HepG2 (cell line): ENCODE data around the gene AKAP7. TPM values are rescaled to one million over a fixed set of nuclear protein-coding genes. Genes with fewer than 3 reads are reported as not detected.
A peak's percentile ranks its signal among the peaks of the same experiment; 100 is the strongest.

Source experiments
- AKAP8 ChIP-seq: sonication (generic); formaldehyde crosslinking; IDR thresholded peaks from 2 replicates; pipeline ENCODE4 v1.5.1; 2020; ENCODE audit warnings: mild to moderate bottlenecking, missing genetic modification reagents
- CEBPZ ChIP-seq: IDR thresholded peaks from 2 replicates; pipeline ENCODE4 v1.6.1; 2012; ENCODE audit warnings: low read length, improper control_type of control experiment
- FLYWCH1 ChIP-seq: sonication (generic); formaldehyde crosslinking; IDR thresholded peaks from 2 replicates; pipeline ENCODE4 v1.8.1; 2023; ENCODE audit warnings: mild to moderate bottlenecking, missing genetic modification reagents
- FOXJ3 ChIP-seq: sonication (generic); formaldehyde crosslinking; IDR thresholded peaks from 2 replicates; pipeline ENCODE4 v1.4.0; 2020; ENCODE audit warnings: missing genetic modification reagents, mild to moderate bottlenecking, borderline replicate concordance
- HNF1A ChIP-seq, 2 experiments: sonication (generic) in 1 of 2; formaldehyde crosslinking in 1 of 2; IDR thresholded peaks; 2 replicates each; pipeline versions ENCODE4 v1.4.0 to v1.6.1; 2016 to 2020; ENCODE audit warnings: borderline replicate concordance in 1 of 2, low read depth in 1 of 2, mild to moderate bottlenecking in 1 of 2, missing genetic modification reagents in 1 of 2
- HNRNPL ChIP-seq: fragments of 200-400 bp; formaldehyde crosslinking; IDR thresholded peaks from 2 replicates; pipeline ENCODE4 v1.6.1; 2017; ENCODE audit warnings: mild to moderate bottlenecking, low read depth, low read length
- MIER3 ChIP-seq: IDR thresholded peaks from 2 replicates; pipeline ENCODE4 v1.6.1; 2016; ENCODE audit warnings: missing compliant biosample characterization, borderline replicate concordance
- MTA3 ChIP-seq: sonication (generic); formaldehyde crosslinking; IDR thresholded peaks from 2 replicates; pipeline ENCODE4 v1.4.0; 2020; ENCODE audit warnings: missing genetic modification reagents
- TFAP4 ChIP-seq: sonication (generic); IDR thresholded peaks from 2 replicates; pipeline ENCODE4 v1.6.1; 2016; ENCODE audit warnings: low read depth, borderline replicate concordance
- TFDP1 ChIP-seq: IDR thresholded peaks from 2 replicates; pipeline ENCODE4 v1.6.1; 2016; ENCODE audit warnings: missing compliant biosample characterization, missing genetic modification reagents, borderline replicate concordance
- ZNF260 ChIP-seq: sonication (generic); formaldehyde crosslinking; IDR thresholded peaks from 2 replicates; pipeline ENCODE4 v1.4.0; 2020; ENCODE audit warnings: missing genetic modification reagents, low read depth, mild to moderate bottlenecking, borderline replicate concordance
- ZNF362 ChIP-seq: sonication (generic); formaldehyde crosslinking; IDR thresholded peaks from 2 replicates; pipeline ENCODE4 v1.4.0; 2020; ENCODE audit warnings: missing genetic modification reagents, mild to moderate bottlenecking, borderline replicate concordance
- ZNF597 ChIP-seq: sonication (generic); formaldehyde crosslinking; IDR thresholded peaks from 2 replicates; pipeline ENCODE4 v1.5.0; 2020; ENCODE audit warnings: missing genetic modification reagents
- polyA plus RNA-seq, 8 experiments: library from polyadenylated mRNA; depleted of rRNA in 3 of 8; stranded (reverse) in 7 of 8; unstranded in 1 of 8; fragments of >200 nt; fragmentation: Illumina TruSeq in 4 of 8; extraction: Trizol in 4 of 8; gene quantifications; 2 replicates each; pipeline versions ENCODE4 v1.2.1 to v1.2.3, GENCODE V29; 2011 to 2016; ENCODE audit warnings: low read depth in 4 of 8, missing spikeins in 1 of 8, mixed read lengths in 1 of 8; ENCODE audit not compliant: insufficient read depth in 1 of 8
- total RNA-seq, 5 experiments: library from RNA; depleted of rRNA; stranded (reverse); fragments of >200 nt; fragmentation: Illumina TruSeq; extraction: Trizol; gene quantifications; 2 replicates each; pipeline ENCODE4 v1.2.3, GENCODE V29; 2016; ENCODE audit warnings: low read depth in 1 of 5

The AKAP7 gene
- total and polyA plus RNA-seq, 2 of the 13 experiments (the other 11 are each of a cell fraction or from before 2014, with no cell fraction given) = 3.6 to 11.7 TPM

- TF ChIP-seq TFDP1 (CRISPR knock-in tag) (peak; percentile 66; the same call in 1 of the 2 replicates), CEBPZ (no peak), MTA3 (CRISPR knock-in tag) (no peak), ZNF597 (no peak), ZNF362 (CRISPR knock-in tag) (no peak), HNF1A (IDR thresholded peaks at IDR 0.05; ENCODE audit: low read depth) (no peak), HNF1A (CRISPR knock-in tag; IDR thresholded peaks at IDR 0.05; ENCODE audit: borderline replicate concordance) (no peak; the same call in 1 of the 2 replicates), ZNF260 (CRISPR knock-in tag) (no peak), FLYWCH1 (CRISPR knock-in tag) (no peak), TFAP4 (no peak), FOXJ3 (no peak; the same call in 1 of the 2 replicates), AKAP8 (CRISPR knock-in tag) (peak; percentile 39; the same call in 1 of the 2 replicates), MIER3 (no peak), HNRNPL (no peak)
Observed at GRCh38 chr6:131135244-131136020, at the start of gene AKAP7 (continued).
